ENCODE measurements around the gene QKI.

The QKI gene

GRCh38 chr6:163536770-163537169, 122.3 kb downstream of the QKI start:
- no peak for DNase-seq (ENCODE audit: low spot score)

- no peak for DNase-seq (ENCODE audit: low spot score)
Measured at GRCh38 chr6:163538331-163538730, 123.8 kb downstream of the QKI start.

GRCh38 chr6:163539101-163539762, 124.7 kb downstream of the QKI start:
- no peak for DNase-seq (ENCODE audit: low spot score)

- no peak for DNase-seq (ENCODE audit: low spot score)
Measured at GRCh38 chr6:163543321-163543720, 128.8 kb downstream of the QKI start.

- no peak for DNase-seq (ENCODE audit: low spot score)
Measured at GRCh38 chr6:163545370-163545769, 130.9 kb downstream of the QKI start.

- no peak for DNase-seq (ENCODE audit: low spot score)
Measured at GRCh38 chr6:163547287-163547686, 132.8 kb downstream of the QKI start.

GRCh38 chr6:163548624-163549023, 134.1 kb downstream of the QKI start:
- no peak for DNase-seq (ENCODE audit: low spot score)

- no peak for DNase-seq (ENCODE audit: low spot score)
Measured at GRCh38 chr6:163554032-163554431, 139.5 kb downstream of the QKI start.

GRCh38 chr6:163554663-163555062, 140.1 kb downstream of the QKI start:
- DNase-seq (ENCODE audit: low spot score): peak; percentile 48

- no peak for DNase-seq (ENCODE audit: low spot score)
Measured at GRCh38 chr6:163559661-163560060, 145.1 kb downstream of the QKI start.

GRCh38 chr6:163563318-163563717, 148.8 kb downstream of the QKI start:
- no peak for DNase-seq (ENCODE audit: low spot score)

GRCh38 chr6:163564534-163564933, 150.0 kb downstream of the QKI start:
- DNase-seq (ENCODE audit: low spot score): no peak

- DNase-seq (ENCODE audit: low spot score): no peak
Measured at GRCh38 chr6:163565140-163565539, 150.6 kb downstream of the QKI start.

GRCh38 chr6:163566056-163566455, 151.5 kb downstream of the QKI start:
- no peak for DNase-seq (ENCODE audit: low spot score)

- DNase-seq (ENCODE audit: low spot score): no peak
Measured at GRCh38 chr6:163568275-163568674, 153.8 kb downstream of the QKI start.

GRCh38 chr6:163570579-163571231, 156.2 kb downstream of the QKI start:
- DNase-seq (ENCODE audit: low spot score): no peak

GRCh38 chr6:163571730-163572129, 157.2 kb downstream of the QKI start:
- DNase-seq (ENCODE audit: low spot score): no peak

GRCh38 chr6:163572612-163573011, 158.1 kb downstream of the QKI start:
- DNase-seq (ENCODE audit: low spot score): peak; percentile 22

- DNase-seq (ENCODE audit: low spot score): no peak
Measured at GRCh38 chr6:163573503-163574179, 159.1 kb downstream of the QKI start.

- DNase-seq (ENCODE audit: low spot score): no peak
Measured at GRCh38 chr6:163576114-163576513, 161.6 kb downstream of the QKI start.

GRCh38 chr6:163577404-163577803, 162.9 kb downstream of the QKI start:
- DNase-seq (ENCODE audit: low spot score): no peak

- DNase-seq (ENCODE audit: low spot score): no peak
Measured at GRCh38 chr6:163579111-163579879, 164.8 kb downstream of the QKI start.

GRCh38 chr6:163579880-163580295, 165.4 kb downstream of the QKI start:
- DNase-seq (ENCODE audit: low spot score): no peak

Measured in hematopoietic multipotent progenitor cell treated with erythropoietin and hydrocortisone succinate and interleukin-3 and kit ligand, for 15 days (in vitro differentiated cells).